Measurements from ENCODE around the gene DUSP8. TPM values are rescaled to one million over a fixed set of nuclear protein-coding genes. Genes with fewer than 3 reads are reported as not detected.
"Not testable (repeated sequence)": the region's sequence is repeated elsewhere in the genome, so short reads cannot be mapped to it uniquely, and the experiment has no call there.

DUSP8 gene
- total and polyA plus RNA-seq, 12 donors: 5.9 to 53.5 (median 18.9) TPM

DNA sequence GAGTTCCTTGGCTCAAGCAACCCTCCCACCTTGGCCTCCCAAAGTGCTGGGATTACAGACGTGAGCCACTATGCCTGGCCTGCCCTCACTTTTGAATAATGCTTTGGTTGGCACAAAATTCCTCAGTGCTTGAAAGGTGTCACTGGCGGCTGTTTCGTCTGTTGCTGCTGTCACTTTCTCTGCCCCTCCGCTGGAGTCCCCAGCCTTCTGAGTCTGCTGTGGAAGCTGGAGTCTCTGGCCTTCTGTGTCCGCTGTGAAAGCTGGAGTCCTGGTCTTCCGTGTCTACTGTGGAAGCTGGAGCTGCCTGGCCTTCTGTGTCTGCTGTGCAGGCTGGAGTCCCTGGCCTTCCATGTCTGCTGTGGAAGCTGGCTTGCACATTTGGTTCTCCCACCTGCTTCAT is 17.9 kb upstream of the DUSP8 start:
- Histone ChIP-seq H3K9me3 (peaks cover 0 to 6% (median 0%) of the 10 kb centered on the region in 11 donors), H3K4me1 (peaks cover 0 to 11% (median 0%) of the 10 kb centered on the region in 9 donors), H3K27ac (peak overlapping the region in 4 of 10 donors; percentile 44 to 69 (median 59)), H3K36me3 (no peaks in the 10 kb centered on the region), H3K27me3 (peaks cover 0 to 9% (median 0%) of the 10 kb centered on the region in 7 donors), H3K4me3 (no peak overlapping the region)
- intact Hi-C loops (cut with DNase I): no loop called here
- TF ChIP-seq, protein P1, sequence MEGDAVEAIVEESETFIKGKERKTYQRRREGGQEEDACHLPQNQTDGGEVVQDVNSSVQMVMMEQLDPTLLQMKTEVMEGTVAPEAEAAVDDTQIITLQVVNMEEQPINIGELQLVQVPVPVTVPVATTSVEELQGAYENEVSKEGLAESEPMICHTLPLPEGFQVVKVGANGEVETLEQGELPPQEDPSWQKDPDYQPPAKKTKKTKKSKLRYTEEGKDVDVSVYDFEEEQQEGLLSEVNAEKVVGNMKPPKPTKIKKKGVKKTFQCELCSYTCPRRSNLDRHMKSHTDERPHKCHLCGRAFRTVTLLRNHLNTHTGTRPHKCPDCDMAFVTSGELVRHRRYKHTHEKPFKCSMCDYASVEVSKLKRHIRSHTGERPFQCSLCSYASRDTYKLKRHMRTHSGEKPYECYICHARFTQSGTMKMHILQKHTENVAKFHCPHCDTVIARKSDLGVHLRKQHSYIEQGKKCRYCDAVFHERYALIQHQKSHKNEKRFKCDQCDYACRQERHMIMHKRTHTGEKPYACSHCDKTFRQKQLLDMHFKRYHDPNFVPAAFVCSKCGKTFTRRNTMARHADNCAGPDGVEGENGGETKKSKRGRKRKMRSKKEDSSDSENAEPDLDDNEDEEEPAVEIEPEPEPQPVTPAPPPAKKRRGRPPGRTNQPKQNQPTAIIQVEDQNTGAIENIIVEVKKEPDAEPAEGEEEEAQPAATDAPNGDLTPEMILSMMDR (IDR thresholded peaks at IDR 0.05): no peak
- 91 to 94% methylated on average over 6 of the region's 6 CpGs for WGBS, 2 donors
- ATAC-seq: no peak
- DNase-seq: no peak

DNA sequence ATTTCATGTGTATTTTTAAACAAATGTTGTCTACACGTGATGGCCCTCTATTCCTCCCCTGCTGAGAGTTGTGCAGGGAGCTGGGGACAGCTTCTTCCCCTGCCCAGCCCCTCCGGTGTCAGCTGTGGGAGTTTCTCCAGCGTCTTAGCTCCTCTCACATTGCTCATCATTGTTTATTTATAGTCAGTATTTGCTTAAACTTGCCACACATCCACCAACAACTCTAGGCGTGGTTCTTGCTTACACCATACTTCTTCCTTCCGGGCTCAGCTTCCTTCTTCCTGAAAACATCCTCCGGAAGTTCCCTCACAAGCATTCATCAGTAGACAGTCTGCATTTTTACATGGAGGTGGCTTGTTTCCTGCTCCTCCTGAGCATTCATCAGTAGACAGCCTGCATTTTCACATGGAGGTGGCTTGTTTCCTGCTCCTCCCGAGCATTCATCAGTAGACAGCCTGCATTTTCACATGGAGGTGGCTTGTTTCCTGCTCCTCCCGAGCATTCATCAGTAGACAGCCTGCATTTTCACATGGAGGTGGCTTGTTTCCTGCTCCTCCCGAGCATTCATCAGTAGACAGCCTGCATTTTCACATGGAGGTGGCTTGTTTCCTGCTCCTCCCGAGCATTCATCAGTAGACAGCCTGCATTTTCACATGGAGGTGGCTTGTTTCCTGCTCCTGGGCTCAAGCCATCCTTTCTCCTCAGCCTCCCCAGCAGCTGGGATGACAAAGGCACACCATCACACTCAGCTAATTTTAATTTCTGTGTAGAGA is 17.3 kb upstream of the DUSP8 start:
- WGBS, 2 donors: 39 to 42% methylated on average over 8 of the region's 10 CpGs
- intact Hi-C loops (cut with DNase I); H3K4me3 ChIP-seq; DNase-seq; H3K36me3 ChIP-seq; H3K9me3 ChIP-seq; H3K27me3 ChIP-seq: not testable (repeated sequence)
- ATAC-seq: peak in 7 of 8 donors; percentile 47 to 81 (median 58)
- Histone ChIP-seq H3K4me1 (peaks cover 0 to 11% (median 0%) of the 10 kb centered on the region in 9 donors), H3K27ac (peak overlapping the region in 4 of 10 donors; percentile 44 to 69 (median 59))

DNA sequence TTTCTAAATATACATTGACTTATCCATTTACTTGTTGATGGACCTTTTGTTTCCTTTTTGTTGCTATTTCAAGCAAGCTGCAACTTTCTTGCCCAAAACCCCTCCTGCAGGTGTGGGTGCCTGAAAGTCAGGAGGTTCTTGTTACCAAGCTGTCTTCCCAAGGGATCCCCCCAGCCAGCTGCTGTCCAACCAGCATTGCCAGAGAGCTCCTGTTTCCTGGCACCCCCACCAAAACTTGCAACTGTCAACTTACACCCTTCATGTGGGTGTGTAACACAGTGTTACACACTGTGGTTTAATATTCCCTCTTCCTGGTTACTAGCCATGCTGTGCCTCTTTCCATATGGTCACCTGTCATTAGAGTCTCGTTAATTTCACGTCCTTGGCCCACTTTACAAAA is 14.6 kb upstream of the DUSP8 start:
- Histone ChIP-seq H3K4me3 (no peak overlapping the region), H3K4me1 (peaks cover 0 to 11% (median 0%) of the 10 kb centered on the region in 9 donors), H3K9me3 (peaks cover 0 to 6% (median 0%) of the 10 kb centered on the region in 11 donors), H3K27ac (no peak overlapping the region), H3K36me3 (no peaks in the 10 kb centered on the region), H3K27me3 (peaks cover 0 to 7% (median 0%) of the 10 kb centered on the region in 7 donors)
- TF ChIP-seq, protein P1 (IDR thresholded peaks at IDR 0.05): no peak
- intact Hi-C loops (cut with DNase I): no loop called here
- ATAC-seq: no peak
- 84 to 95% methylated on average over 2 of the region's 2 CpGs for WGBS, 2 donors
- DNase-seq: no peak

DNA sequence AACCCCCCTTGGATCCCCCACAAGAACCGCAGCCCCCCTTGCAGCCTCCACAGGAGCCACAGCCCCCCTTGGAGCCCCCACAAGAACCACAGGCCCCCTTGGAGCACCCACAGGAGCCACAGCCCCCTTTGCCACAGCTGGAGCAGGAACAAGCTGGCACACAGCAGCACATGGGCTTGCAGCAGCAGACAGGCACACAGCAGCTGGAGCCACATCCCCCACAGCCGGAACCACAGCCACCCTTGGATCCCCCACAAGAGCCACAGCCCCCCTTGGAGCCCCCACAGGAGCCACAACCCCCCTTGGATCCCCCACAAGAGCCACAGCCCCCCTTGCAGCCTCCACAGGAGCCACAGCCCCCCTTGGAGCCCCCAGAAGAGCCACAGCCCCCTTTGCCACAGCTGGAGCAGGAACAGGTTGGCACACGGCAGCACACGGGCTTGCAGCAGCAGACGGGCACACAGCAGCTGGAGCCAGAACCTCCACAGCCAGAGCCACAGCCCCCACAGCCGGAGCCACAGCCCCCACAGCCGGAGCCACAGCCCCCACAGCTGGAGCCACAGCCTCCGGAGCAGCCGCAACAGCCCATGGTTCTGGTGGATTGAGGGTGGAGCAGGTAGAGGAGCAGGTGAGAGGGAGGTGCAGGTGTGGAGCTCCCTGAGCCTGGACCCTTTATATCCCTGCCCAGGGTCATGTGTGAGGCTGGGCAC is 12.7 kb upstream of the DUSP8 start, which contains the start of gene KRTAP5-1:
Gene KRTAP5-1 (minus strand): TSS at position 623 of the 710 bp plus-strand sequence. CDS start 34 bp downstream, at position 589.
- DNase-seq; ATAC-seq; H3K27ac ChIP-seq; intact Hi-C loops (cut with DNase I); H3K36me3 ChIP-seq; H3K9me3 ChIP-seq; H3K27me3 ChIP-seq; H3K4me3 ChIP-seq: not testable (repeated sequence)
- WGBS, 2 donors: 85 to 91% methylated on average over 9 of the region's 9 CpGs
- peaks cover 0 to 11% (median 0%) of the 10 kb centered on the region in 9 donors for H3K4me1 ChIP-seq

DNA sequence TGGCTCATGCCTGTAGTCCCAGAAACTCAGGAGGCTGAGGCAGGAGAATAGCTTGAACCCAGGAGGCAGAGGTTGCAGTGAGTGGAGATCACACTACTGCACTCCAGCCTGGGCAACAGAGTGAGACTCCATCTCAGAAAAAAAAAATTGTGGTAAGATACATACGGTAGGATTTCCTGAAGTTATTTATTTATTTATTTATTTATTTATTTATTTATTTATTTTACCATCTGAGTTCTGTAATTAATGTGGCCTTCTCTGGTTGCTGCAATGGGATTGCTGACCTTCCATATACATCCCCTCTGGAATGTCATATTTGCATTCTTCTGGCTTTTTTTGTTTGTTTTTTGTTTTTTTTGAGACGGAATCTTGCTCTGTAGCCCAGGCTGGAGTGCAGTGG is 10.8 kb upstream of the DUSP8 start:
- H3K4me1 ChIP-seq; ATAC-seq; H3K36me3 ChIP-seq; DNase-seq; H3K4me3 ChIP-seq; H3K27ac ChIP-seq; H3K27me3 ChIP-seq; intact Hi-C loops (cut with DNase I): not testable (repeated sequence)
- H3K9me3 ChIP-seq: peaks cover 0 to 13% (median 0%) of the 10 kb centered on the region in 11 donors
- WGBS, 2 donors: 76 to 90% methylated on average over 2 of the region's 2 CpGs

Data from heart right ventricle (tissue), 16 donors.